ENCODE data around the gene ZMIZ1.

Gene ZMIZ1

DNA sequence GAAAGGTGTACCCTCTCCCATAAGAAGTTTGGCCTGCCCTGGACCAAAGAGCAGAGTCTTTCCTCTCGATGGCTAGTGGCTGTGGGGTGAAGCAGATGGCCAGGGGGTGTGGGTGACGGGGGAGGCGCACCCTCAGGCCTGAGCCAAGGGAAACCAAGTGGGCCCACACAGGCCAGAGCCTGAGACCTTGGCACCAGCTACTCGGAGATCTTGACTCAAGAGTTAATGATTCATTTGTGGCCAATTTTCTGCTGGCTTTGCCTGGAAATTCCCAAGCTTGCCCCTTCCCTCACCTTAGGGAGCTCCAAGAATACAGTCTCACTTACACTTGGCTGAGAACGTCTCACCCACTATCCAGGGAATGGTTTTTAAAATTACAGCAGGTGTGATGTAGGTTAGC, 42.7 kb downstream of the ZMIZ1 start:
- TF ChIP-seq TAF1 (IDR thresholded peaks at IDR 0.05; ENCODE audit: borderline replicate concordance, insufficient read depth, low read length) (no peak), POLR2AphosphoS5 (IDR thresholded peaks at IDR 0.05; ENCODE audit: low read depth, low read length) (no peak), SIN3A (IDR thresholded peaks at IDR 0.05; ENCODE audit: borderline replicate concordance, insufficient read depth, low read length) (no peak), FOXP2 (optimal IDR thresholded peaks at IDR 0.05; ENCODE audit: borderline replicate concordance, extremely low read depth, extremely low read length, insufficient read depth) (no peak)
- TF ChIP-seq, protein P1, sequence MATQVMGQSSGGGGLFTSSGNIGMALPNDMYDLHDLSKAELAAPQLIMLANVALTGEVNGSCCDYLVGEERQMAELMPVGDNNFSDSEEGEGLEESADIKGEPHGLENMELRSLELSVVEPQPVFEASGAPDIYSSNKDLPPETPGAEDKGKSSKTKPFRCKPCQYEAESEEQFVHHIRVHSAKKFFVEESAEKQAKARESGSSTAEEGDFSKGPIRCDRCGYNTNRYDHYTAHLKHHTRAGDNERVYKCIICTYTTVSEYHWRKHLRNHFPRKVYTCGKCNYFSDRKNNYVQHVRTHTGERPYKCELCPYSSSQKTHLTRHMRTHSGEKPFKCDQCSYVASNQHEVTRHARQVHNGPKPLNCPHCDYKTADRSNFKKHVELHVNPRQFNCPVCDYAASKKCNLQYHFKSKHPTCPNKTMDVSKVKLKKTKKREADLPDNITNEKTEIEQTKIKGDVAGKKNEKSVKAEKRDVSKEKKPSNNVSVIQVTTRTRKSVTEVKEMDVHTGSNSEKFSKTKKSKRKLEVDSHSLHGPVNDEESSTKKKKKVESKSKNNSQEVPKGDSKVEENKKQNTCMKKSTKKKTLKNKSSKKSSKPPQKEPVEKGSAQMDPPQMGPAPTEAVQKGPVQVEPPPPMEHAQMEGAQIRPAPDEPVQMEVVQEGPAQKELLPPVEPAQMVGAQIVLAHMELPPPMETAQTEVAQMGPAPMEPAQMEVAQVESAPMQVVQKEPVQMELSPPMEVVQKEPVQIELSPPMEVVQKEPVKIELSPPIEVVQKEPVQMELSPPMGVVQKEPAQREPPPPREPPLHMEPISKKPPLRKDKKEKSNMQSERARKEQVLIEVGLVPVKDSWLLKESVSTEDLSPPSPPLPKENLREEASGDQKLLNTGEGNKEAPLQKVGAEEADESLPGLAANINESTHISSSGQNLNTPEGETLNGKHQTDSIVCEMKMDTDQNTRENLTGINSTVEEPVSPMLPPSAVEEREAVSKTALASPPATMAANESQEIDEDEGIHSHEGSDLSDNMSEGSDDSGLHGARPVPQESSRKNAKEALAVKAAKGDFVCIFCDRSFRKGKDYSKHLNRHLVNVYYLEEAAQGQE (IDR thresholded peaks at IDR 0.05; ENCODE audit: insufficient read depth in 1 of 2, low read depth in 2 of 2, low read length in 2 of 2), result no peak

DNA sequence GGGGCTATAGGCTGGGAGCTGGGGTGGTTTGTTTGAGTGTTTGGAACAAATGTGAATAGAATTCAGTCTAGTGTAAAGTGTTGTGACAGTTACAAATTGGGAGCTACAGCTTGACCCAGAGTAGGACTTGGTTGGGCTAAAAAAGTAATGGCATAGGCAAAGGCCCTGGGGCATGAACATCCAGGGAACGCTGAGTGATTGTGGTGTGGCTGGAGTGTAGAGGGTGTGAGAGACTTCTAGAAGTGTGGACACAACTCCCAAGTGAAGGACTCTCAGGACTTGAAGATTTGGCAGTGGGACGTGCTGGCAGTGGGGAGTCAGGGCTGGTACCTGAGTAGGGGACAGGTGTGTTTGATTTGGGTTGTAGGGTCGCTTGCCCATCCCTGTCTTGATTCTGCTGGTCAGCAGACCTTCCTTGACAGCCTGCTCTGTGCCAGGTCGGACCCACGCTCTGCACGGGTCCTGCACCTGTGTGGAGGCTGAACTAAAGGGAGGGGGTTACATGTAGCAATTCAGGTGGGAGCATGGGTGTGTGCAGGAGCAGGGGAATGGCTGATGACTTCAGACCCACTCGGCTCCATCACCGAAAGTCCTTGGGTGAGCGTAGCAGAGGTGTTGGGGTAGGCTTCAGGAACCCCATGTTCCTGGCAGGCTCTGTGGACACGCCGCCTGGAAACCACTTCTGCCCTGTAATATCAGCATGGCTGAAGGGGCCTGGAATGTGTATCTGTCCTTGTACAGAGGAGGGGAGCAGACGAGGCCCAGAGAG, 43.3 kb downstream of the ZMIZ1 start:
- TF ChIP-seq FOXP2 (optimal IDR thresholded peaks at IDR 0.05; ENCODE audit: borderline replicate concordance, extremely low read depth, extremely low read length, insufficient read depth) (no peak), SIN3A (IDR thresholded peaks at IDR 0.05; ENCODE audit: borderline replicate concordance, insufficient read depth, low read length) (no peak), POLR2AphosphoS5 (IDR thresholded peaks at IDR 0.05; ENCODE audit: low read depth, low read length) (no peak), TAF1 (IDR thresholded peaks at IDR 0.05; ENCODE audit: borderline replicate concordance, insufficient read depth, low read length) (no peak)
- TF ChIP-seq, protein P1 (IDR thresholded peaks at IDR 0.05; ENCODE audit: insufficient read depth in 1 of 2, low read depth in 2 of 2, low read length in 2 of 2), result no peak

DNA sequence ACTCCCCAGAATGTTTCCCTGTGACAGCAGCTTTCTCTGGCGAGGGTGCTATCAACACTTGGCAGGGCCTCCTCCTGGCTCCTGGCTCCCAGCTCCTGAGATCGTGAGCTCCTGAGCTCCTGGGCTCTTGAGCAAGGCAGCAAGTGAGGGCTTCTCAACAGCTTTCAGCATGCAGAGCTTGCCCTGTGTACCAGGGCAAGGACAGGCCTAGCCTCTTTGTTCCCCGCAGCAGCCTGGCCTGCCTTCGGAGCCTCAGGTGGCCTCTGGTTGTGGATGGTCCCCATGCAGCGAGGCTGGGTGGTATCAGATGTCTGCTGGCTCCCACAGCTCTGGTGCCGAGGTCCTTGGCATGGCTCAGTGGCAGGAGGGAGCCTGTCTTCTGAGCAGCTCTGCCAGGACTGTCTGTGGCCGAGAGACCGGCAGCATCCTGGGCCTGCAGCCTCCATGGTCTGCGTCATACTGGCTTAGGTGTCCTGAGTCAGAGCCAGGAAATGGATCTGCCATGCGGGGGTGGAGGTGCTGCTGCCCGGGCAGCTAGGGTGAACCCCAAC, 44.2 kb downstream of the ZMIZ1 start:
- no peak for TF ChIP-seq TAF1 (IDR thresholded peaks at IDR 0.05; ENCODE audit: borderline replicate concordance, insufficient read depth, low read length)
- TF ChIP-seq, protein P1 (IDR thresholded peaks at IDR 0.05; ENCODE audit: insufficient read depth in 1 of 2, low read depth in 2 of 2, low read length in 2 of 2), result no peak
- TF ChIP-seq SIN3A (IDR thresholded peaks at IDR 0.05; ENCODE audit: borderline replicate concordance, insufficient read depth, low read length), result no peak
- no peak for TF ChIP-seq FOXP2 (optimal IDR thresholded peaks at IDR 0.05; ENCODE audit: borderline replicate concordance, extremely low read depth, extremely low read length, insufficient read depth)
- no peak for TF ChIP-seq POLR2AphosphoS5 (IDR thresholded peaks at IDR 0.05; ENCODE audit: low read depth, low read length)

DNA sequence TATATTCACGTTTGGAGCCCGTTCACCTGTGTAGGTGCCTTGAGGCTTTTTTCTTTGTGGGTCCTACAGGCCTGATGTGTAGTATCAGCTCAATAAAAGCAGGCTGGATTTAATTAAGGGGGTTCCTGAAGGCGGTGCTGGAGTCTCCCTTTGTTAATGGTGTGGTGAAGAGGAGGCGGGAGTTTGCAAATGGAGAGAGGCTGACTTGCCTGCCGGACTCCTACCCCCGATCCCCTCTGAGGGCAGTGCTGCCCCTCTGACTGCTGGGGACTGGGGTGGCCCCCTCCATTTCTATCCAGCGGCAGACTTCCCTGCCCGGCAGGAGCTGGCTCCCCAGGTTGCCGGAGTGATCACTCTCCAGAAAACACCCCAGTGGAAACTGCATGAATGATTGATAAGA, 45.1 kb downstream of the ZMIZ1 start:
- TF ChIP-seq, protein P1 (IDR thresholded peaks at IDR 0.05; ENCODE audit: insufficient read depth in 1 of 2, low read depth in 2 of 2, low read length in 2 of 2), result no peak
- no peak for TF ChIP-seq TAF1 (IDR thresholded peaks at IDR 0.05; ENCODE audit: borderline replicate concordance, insufficient read depth, low read length)
- TF ChIP-seq SIN3A (IDR thresholded peaks at IDR 0.05; ENCODE audit: borderline replicate concordance, insufficient read depth, low read length), result no peak
- no peak for TF ChIP-seq POLR2AphosphoS5 (IDR thresholded peaks at IDR 0.05; ENCODE audit: low read depth, low read length)
- TF ChIP-seq FOXP2 (optimal IDR thresholded peaks at IDR 0.05; ENCODE audit: borderline replicate concordance, extremely low read depth, extremely low read length, insufficient read depth), result no peak
